ENCODE measurements around the gene ELK3. TPM values are rescaled to one million over a fixed set of nuclear protein-coding genes. Genes with fewer than 3 reads are reported as not detected.

ELK3 gene
- total and polyA plus RNA-seq, 2 of the 13 experiments (the other 11 are each of a cell fraction or from before 2014, with no cell fraction given): 2.9 to 3.2 TPM

DNA sequence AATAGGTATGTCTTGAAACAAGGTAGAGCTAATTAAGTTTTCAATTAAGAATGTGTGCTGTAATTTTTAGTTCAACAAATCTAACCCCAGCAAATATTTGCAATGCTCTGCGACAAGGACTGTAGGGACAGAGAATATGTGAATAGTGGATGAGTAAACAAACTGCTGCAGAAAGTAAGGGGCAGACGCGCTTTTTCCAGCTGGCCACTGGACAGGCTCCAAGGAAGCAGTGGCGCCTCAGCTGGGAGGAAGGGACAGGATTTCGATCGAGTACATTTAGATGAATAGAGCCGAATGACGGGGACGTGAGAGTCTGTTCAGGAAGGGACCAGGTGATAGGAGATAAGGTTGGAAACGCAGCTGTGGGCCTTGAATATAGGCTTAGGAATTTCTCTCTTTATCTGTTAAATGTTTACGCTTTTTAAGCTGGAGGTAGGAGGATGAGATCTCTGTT, 69.3 kb downstream of the ELK3 start (continued):
- TF ChIP-seq KAT7 (CRISPR knock-in tag; IDR thresholded peaks at IDR 0.05; ENCODE audit: borderline replicate concordance) (no peak), JUN (CRISPR knock-in tag; IDR thresholded peaks at IDR 0.05) (no peak; the same call in 1 of the 2 replicates), HDAC1 (CRISPR knock-in tag; IDR thresholded peaks at IDR 0.05) (peak; percentile 61), KDM5A (IDR thresholded peaks at IDR 0.05; ENCODE audit: borderline replicate concordance, low read length) (no peak), ZNF530 (CRISPR knock-in tag; IDR thresholded peaks at IDR 0.05; ENCODE audit: low read depth) (no peak), ZNF562 (CRISPR knock-in tag; IDR thresholded peaks at IDR 0.05; ENCODE audit: borderline replicate concordance) (no peak), ADNP (CRISPR knock-in tag; IDR thresholded peaks at IDR 0.05) (0 out of 2 replicates have a peak, but pooled peaks have one; percentile 15), ZNF205 (CRISPR knock-in tag; IDR thresholded peaks at IDR 0.05) (0 out of 2 replicates have a peak, but pooled peaks have one; percentile 50), PHF21A (CRISPR knock-in tag; IDR thresholded peaks at IDR 0.05) (peak; percentile 86), LCORL (IDR thresholded peaks at IDR 0.05) (no peak), LCORL (CRISPR knock-in tag; IDR thresholded peaks at IDR 0.05) (peak; percentile 53; the same call in 1 of the 2 replicates), GFI1 (CRISPR knock-in tag; IDR thresholded peaks at IDR 0.05; ENCODE audit: borderline replicate concordance) (peak; percentile 96), ZNF124 (CRISPR knock-in tag; IDR thresholded peaks at IDR 0.05) (0 out of 2 replicates have a peak, but pooled peaks have one; percentile 75), ZEB1 (IDR thresholded peaks at IDR 0.05; ENCODE audit: insufficient replicate concordance, low read depth) (peak; percentile 28), MEIS2 (CRISPR knock-in tag; IDR thresholded peaks at IDR 0.05) (0 out of 2 replicates have a peak, but pooled peaks have one; percentile 21), ZBTB3 (CRISPR knock-in tag; IDR thresholded peaks at IDR 0.05; ENCODE audit: borderline replicate concordance, low read depth) (0 out of 2 replicates have a peak, but pooled peaks have one; percentile 80), SMYD3 (CRISPR knock-in tag; IDR thresholded peaks at IDR 0.05) (no peak), RORA (CRISPR knock-in tag; IDR thresholded peaks at IDR 0.05) (no peak), SMAD3 (CRISPR knock-in tag; IDR thresholded peaks at IDR 0.05) (0 out of 2 replicates have a peak, but pooled peaks have one; percentile 41), CREM (IDR thresholded peaks at IDR 0.05) (peak; percentile 78), CREM (CRISPR knock-in tag; IDR thresholded peaks at IDR 0.05) (no peak), KDM6A (CRISPR knock-in tag; IDR thresholded peaks at IDR 0.05; ENCODE audit: low read depth) (peak; percentile 56; the same call in 1 of the 2 replicates)
- TF ChIP-seq, protein P1, sequence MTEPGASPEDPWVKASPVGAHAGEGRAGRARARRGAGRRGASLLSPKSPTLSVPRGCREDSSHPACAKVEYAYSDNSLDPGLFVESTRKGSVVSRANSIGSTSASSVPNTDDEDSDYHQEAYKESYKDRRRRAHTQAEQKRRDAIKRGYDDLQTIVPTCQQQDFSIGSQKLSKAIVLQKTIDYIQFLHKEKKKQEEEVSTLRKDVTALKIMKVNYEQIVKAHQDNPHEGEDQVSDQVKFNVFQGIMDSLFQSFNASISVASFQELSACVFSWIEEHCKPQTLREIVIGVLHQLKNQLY (CRISPR knock-in tag; IDR thresholded peaks at IDR 0.05): peak; percentile 78; the same call in 1 of the 2 replicates
- TF ChIP-seq, protein P2, sequence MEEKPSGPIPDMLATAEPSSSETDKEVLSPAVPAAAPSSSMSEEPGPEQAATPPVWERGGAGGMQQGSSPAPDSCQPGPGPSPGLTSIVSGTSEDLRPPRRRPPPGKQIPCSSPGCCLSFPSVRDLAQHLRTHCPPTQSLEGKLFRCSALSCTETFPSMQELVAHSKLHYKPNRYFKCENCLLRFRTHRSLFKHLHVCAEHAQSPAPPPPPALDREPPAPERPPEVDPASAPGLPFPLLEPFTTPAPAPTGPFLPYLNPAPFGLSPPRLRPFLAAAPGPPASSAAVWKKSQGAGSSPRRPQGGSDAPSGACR (CRISPR knock-in tag; IDR thresholded peaks at IDR 0.05): no peak
- TF ChIP-seq, protein P3, sequence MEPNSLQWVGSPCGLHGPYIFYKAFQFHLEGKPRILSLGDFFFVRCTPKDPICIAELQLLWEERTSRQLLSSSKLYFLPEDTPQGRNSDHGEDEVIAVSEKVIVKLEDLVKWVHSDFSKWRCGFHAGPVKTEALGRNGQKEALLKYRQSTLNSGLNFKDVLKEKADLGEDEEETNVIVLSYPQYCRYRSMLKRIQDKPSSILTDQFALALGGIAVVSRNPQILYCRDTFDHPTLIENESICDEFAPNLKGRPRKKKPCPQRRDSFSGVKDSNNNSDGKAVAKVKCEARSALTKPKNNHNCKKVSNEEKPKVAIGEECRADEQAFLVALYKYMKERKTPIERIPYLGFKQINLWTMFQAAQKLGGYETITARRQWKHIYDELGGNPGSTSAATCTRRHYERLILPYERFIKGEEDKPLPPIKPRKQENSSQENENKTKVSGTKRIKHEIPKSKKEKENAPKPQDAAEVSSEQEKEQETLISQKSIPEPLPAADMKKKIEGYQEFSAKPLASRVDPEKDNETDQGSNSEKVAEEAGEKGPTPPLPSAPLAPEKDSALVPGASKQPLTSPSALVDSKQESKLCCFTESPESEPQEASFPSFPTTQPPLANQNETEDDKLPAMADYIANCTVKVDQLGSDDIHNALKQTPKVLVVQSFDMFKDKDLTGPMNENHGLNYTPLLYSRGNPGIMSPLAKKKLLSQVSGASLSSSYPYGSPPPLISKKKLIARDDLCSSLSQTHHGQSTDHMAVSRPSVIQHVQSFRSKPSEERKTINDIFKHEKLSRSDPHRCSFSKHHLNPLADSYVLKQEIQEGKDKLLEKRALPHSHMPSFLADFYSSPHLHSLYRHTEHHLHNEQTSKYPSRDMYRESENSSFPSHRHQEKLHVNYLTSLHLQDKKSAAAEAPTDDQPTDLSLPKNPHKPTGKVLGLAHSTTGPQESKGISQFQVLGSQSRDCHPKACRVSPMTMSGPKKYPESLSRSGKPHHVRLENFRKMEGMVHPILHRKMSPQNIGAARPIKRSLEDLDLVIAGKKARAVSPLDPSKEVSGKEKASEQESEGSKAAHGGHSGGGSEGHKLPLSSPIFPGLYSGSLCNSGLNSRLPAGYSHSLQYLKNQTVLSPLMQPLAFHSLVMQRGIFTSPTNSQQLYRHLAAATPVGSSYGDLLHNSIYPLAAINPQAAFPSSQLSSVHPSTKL (CRISPR knock-in tag; IDR thresholded peaks at IDR 0.05): peak; percentile 87
- TF ChIP-seq, protein P4, sequence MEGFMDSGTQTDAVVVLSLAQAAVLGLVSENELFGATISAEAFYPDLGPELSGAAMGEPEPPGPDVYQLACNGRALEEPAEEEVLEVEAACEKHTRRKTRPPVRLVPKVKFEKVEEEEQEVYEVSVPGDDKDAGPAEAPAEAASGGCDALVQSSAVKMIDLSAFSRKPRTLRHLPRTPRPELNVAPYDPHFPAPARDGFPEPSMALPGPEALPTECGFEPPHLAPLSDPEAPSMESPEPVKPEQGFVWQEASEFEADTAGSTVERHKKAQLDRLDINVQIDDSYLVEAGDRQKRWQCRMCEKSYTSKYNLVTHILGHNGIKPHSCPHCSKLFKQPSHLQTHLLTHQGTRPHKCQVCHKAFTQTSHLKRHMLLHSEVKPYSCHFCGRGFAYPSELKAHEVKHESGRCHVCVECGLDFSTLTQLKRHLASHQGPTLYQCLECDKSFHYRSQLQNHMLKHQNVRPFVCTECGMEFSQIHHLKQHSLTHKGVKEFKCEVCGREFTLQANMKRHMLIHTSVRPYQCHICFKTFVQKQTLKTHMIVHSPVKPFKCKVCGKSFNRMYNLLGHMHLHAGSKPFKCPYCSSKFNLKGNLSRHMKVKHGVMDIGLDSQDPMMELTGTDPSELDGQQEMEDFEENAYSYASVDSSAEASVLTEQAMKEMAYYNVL (CRISPR knock-in tag; IDR thresholded peaks at IDR 0.05; ENCODE audit: borderline replicate concordance): peak; percentile 93; the same call in 1 of the 2 replicates

Data from HepG2 (cell line).